Fibroblast of skin of back (primary cell): ENCODE data around the gene ADGRL3.
"Not testable (repeated sequence)": the region's sequence is repeated elsewhere in the genome, so short reads cannot be mapped to it uniquely, and the experiment has no call there.

Experiments
- DNase-seq: peaks from one replicate; pipeline ENCODE4 v3.0.0-alpha.2; 2013

The ADGRL3 gene

GRCh38 chr4:61205066-61205465 is 4.9 kb downstream of the ADGRL3 start:
- DNase-seq, result no peak

DNA sequence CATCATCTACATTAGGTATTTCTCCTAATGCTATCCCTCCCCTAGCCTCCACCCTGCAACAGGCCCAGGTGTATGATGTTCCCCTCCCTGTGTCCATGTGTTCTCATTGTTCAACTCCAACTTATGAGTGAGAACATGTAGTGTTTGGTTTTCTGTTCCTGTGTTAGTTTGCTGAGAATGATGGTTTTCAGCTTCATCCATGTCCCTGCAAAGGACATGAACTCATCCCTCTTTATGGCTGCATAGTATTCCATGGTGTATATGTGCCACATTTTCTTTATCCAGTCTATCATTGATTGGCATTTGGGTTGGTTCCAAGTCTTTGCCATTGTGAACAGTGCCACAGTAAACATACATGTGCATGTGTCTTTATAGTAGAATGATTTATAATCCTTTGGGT is 7.0 kb downstream of the ADGRL3 start:
- DNase-seq, result not testable (repeated sequence)

DNA sequence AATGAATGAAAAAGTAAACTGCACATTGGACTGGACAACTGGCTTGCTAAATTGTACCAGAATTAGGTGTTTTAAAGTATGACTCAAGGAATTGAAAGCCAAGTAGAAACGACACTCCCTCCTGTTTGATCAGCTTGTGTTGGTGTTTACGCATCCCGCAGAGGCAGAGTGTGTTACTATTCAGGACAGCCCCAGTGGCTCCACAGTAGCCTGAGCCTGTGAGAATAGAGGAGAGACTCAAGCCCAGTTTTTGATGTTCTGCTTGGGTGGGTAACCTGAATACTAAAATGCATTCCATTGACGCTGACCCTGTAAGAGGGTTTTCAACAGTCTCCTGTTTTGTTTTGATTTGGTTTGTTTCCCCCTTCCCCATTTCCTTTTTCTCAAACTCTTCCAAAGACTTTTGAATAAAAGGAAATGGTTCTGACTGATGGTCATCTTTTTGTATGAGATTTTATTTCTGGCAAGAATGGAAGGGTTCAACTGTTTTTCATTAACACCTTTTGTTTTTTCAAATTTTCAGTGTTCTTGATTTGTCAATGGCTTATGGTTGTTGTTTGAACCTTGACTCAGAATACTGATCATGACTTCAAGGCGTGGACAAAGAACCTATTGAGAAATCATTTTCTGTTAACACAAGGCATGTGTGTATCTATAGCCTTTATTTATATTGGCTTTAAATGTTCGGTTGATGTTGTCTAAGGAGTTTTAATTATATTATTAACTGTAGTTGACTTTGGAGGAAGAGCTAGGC is 10.2 kb downstream of the ADGRL3 start:
- DNase-seq, result no peak

DNA sequence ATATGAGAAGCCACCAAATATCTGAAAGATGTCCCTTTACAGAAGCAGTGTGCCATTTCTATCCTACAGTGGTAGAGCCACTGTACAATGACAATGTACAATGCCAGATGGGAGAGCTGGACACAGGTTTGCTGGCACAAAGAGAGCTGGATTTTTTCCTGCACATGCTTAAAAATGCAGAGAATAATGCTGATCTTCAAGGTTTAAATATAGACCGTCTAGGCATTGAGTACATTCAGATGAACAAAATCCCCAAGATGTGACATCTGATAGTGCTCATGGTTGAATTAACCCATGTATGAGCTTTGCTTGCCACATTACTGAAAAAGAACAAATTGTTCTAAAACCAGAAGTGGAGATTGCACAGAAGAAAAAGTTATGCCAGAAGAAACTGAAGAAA is 11.7 kb downstream of the ADGRL3 start:
- no peak for DNase-seq

- no peak for DNase-seq
Observed at GRCh38 chr4:61212788-61213187, 12.7 kb downstream of the ADGRL3 start.

DNA sequence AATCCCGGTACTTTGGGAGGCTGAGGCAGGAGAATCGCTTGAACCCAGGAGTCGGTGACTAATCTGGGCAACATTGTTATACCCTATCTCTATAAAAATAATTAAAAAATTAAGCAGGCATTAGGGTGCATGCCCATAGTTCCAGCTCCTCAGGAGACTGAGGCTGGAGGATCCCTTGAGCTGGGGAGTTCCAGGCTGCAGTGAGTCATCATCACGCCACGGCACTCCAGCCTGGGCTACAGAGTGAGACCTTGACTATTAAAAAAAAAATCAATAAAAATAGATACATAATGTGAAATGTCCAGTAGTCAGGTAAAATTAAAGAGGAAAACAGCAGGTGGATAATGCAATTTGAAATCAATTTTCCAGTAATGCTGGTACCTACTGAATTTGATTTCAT is 14.6 kb downstream of the ADGRL3 start:
- DNase-seq, result no peak

GRCh38 chr4:61217222-61217621 is 17.1 kb downstream of the ADGRL3 start:
- DNase-seq, result no peak

DNA sequence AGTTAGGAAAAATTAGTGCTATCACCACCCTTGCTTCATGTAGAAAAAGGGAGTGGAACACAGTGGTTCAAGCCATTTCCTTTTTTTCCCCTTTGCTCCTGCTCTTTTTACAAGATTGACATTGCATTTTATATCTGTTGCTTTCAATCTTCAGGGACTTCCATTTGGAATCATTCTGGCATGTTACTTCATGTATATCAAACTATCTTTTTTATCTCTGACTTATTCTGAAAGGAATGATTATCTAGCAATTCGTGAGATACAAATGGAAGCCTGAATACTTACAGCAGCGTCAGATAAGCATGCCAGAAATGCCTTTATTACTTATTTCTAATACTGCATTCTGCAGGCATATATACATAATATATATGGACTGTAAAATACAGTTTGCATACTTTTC is 20.4 kb downstream of the ADGRL3 start:
- DNase-seq, result peak; percentile 30

DNA sequence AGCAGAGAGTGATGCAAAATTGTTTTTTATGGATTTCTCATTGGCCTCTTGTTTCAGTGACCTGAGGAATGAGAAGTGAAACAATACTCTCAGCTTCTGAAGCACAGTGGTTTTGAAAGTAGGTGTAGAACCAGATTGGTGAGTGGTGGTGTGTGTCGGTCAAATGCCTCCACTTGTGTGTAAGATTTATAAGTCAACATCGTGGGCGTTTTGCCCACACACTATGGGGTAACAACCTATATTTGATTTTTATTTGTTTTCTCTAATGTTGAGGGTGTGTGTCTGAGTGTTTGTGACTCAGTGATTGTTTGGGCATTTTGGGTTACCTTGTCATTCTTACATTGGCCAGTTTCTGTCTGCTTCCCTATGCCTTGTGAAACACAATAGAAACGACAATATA is 23.3 kb downstream of the ADGRL3 start:
- DNase-seq, result no peak

GRCh38 chr4:61224573-61224972 is 24.4 kb downstream of the ADGRL3 start:
- no peak for DNase-seq

- DNase-seq, result peak; percentile 8
Observed at GRCh38 chr4:61225656-61226055, 25.5 kb downstream of the ADGRL3 start.

DNA sequence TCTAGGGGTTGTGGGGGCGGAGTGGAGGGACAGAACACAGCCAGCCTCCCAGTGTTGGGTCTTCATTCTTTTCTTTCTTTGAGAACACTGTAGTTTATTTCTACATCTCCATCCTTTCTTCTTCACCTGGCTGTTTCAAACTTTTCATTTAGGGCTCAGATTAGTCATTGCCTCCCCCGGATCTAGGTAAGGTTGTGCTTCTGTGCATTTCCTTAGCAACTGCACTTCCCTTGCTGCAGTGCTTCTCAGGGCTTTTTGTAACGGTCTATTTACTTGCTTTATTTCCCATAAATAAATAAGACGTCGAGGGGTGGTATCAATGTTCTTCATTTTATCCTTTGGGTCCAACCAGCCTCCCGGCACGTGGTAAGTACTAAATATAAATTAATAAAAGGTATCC is 31.3 kb downstream of the ADGRL3 start:
- DNase-seq, result no peak

GRCh38 chr4:61239250-61239649 is 39.1 kb downstream of the ADGRL3 start:
- DNase-seq, result no peak

GRCh38 chr4:61243962-61244361 is 43.8 kb downstream of the ADGRL3 start:
- no peak for DNase-seq

DNA sequence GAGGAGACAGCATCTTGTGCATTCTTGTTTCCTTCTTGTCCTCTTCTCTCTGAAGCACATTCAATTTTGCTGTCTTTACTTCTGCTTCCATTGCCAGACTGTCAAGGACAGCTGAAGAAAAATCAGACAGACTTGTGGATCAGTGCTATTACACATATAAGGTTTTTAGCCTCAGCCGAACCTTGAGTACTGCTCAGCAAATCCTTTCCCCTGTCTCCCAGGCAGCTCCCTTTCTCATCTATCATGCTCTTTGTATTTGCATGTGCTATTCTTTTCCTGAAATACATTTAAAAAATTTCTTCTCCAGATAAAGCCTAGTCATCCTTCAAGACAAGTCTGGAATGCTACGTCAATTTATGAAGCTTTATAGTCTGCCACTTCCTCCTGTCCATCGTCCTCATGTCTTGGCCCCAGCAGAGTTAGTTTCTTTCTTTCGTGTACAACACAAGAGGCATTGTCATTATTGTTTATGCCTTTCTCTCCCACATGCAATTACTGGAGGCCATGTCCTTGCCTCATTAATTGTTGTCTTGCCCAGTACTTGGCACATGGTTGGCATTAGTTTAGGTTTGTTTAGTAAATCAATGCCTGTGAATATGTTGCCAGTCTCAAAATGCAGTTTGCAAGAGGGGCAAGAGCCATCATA is 45.1 kb downstream of the ADGRL3 start:
- DNase-seq, result peak; percentile 5

GRCh38 chr4:61246034-61246433 is 45.9 kb downstream of the ADGRL3 start:
- no peak for DNase-seq

DNA sequence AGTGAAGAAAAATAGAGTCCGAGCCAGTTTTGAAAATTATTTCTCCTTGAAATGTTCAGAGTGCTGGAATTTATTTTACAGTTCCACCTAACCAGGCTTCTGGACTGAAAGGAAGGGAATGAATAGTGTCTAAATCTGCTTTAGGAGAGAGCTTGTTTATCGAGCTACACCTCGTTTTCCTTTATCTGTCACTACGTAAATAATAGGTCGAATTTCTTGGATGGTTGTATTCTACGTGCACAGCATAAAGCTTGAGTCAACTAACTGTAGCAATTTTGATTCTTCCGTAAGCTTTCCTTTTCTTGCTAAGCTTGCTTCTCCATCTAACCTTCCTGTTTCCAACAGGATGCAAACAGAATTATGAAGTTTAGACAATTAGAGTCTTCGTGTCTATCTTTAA is 48.6 kb downstream of the ADGRL3 start:
- no peak for DNase-seq

GRCh38 chr4:61251129-61251528 is 51.0 kb downstream of the ADGRL3 start:
- DNase-seq, result no peak

DNA sequence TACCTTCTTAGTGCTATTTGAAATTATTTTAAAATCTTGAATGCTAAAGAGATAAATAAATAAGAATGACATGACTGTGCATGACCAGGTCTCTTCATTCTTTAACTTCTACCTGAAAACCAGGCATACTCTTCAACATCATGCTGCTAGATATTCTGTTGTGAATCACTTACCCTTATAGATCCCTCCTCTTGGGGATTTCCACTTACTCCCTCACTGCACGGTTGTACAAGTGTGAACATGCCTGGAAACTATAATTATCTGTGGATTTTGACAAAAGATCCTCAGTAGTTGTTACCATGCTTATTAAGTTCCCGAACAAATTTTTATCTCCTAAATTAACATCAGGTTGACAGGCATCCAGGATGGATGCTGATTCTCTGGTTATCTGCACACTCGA is 54.3 kb downstream of the ADGRL3 start:
- DNase-seq, result no peak

DNA sequence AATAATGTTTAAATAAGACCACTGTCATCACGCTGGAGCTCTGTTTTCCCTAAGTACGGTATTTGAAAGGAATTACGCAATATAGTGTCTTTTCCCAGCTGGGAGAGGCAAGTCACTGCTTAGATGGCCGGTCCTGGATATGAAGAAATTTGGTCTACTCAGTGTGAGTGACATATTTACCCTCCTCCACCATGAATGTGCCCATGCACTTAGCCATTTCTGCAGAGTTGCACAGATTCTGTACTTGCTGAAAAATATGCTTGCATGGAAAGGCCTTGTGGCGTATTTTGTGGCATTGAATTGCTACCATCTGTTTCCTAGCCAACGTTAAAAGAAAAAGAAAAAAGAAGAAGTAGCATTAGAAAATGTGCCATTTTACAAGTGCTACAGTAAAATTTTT is 73.1 kb downstream of the ADGRL3 start:
- DNase-seq, result peak; percentile 37

DNA sequence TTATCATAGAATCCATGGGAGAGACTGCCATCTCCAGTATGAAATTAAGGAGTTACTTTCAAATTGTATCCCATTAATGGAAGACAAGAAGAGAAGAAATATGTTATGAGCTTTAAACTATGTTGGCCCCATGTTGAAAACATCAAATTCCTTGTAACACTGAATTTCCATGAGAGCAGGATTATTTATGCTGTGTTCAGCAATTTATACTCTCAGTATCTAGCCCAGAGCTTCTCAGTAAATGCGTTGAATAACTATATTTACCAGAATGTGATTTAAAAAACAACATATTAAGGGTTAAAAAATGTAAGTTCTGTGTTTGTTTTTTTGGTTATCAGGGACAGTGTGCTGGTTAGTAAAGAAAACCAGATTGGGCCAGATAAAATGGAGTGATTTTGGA is 74.2 kb downstream of the ADGRL3 start:
- DNase-seq, result no peak

DNA sequence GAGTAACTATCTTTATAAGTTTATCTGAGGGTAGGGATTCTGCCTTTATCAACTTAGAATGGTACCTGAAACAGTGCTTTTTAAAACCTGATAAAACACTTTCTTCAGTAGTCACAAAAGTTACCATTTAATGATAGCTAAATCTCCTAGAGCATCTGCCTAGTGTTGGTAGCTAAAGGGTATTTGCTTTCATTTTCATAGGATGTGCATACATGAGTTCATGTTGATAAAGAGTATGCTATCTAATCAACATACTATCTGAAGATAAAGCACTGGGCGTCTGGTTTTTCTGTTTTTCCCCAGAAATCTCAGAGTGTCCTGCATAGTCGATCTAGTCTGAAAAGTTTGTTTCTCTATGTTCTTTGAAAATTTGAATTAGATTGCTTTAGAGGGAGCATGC is 75.1 kb downstream of the ADGRL3 start:
- no peak for DNase-seq

GRCh38 chr4:61276029-61276428 is 75.9 kb downstream of the ADGRL3 start:
- no peak for DNase-seq
